ENCODE data around the gene NR5A2.

NR5A2 gene

GRCh38 chr1:200128081-200128480 lies 100.6 kb downstream of the NR5A2 start:
- no peak for DNase-seq (ENCODE audit: low read depth)

GRCh38 chr1:200128944-200129879 lies 101.7 kb downstream of the NR5A2 start:
- DNase-seq (ENCODE audit: low read depth) = no peak

GRCh38 chr1:200130552-200130951 lies 103.0 kb downstream of the NR5A2 start:
- no peak for DNase-seq (ENCODE audit: low read depth)

GRCh38 chr1:200131551-200132125 lies 104.1 kb downstream of the NR5A2 start:
- peak; percentile 14 for DNase-seq (ENCODE audit: low read depth)

DNA sequence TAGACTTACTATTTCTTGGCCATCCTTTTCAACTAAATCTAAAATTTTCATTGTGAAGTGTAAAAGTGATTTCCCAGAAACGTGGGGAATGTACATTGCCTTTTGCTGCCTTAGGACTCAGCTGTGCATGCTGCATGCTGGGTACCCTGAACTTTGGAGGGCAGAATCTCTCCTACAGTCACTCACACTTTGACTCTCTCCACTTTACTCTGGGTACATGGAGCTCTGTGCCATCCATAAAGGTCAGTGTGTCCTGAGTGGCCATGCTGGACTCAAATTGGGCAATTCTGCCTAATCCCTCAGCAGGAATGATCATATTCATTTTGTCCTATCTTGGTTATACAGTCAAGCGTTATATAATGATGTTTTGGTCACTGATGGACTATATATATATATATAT lies 105.6 kb downstream of the NR5A2 start:
- DNase-seq (ENCODE audit: low read depth) = no peak

GRCh38 chr1:200134116-200134515 lies 106.6 kb downstream of the NR5A2 start:
- DNase-seq (ENCODE audit: low read depth) = no peak

- DNase-seq (ENCODE audit: low read depth) = no peak
Measured at GRCh38 chr1:200136384-200136783, 108.9 kb downstream of the NR5A2 start.

GRCh38 chr1:200139661-200140250 lies 112.2 kb downstream of the NR5A2 start:
- peak; percentile 76 for DNase-seq (ENCODE audit: low read depth)

GRCh38 chr1:200143347-200143746 lies 115.8 kb downstream of the NR5A2 start:
- no peak for DNase-seq (ENCODE audit: low read depth)

DNA sequence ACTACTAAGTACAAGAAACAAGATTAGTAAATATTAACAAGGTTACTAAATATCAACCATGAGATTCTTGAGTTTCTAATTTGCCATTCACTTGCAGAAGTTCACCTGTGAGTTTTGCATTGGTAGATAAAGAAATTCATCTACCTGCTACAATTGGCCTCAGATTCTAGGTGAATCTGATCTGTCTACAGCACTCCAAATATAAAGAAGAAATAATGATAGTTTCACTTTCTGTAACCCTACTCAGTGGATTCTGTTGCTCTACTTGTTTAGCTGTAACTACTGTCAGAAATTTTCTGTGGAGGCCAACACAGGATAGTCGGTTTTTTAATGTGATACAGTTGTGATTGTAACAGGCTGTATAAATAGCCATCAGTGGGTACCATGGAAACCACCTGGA lies 118.6 kb downstream of the NR5A2 start:
- DNase-seq (ENCODE audit: low read depth) = no peak

- no peak for DNase-seq (ENCODE audit: low read depth)
Measured at GRCh38 chr1:200147094-200147493, 119.6 kb downstream of the NR5A2 start.

GRCh38 chr1:200147742-200148141 lies 120.2 kb downstream of the NR5A2 start:
- no peak for DNase-seq (ENCODE audit: low read depth)

DNA sequence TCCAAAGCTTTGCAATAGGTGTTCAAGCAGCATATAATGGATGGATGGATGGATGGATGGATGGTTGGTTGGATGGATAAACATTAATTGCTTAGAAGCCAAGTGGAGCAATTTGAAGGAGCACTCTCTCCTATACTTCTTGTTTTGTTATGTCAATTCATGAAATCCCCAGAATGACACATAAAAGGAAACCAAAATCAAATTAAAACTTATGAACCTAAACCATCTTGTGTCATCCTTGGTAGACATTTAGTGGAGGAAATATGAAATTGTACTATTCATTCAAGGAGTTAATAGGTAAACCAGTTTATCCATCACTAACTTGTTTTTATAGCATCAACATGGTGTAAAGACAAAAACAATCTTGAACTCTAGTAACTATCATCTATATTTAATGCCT lies 122.5 kb downstream of the NR5A2 start:
- DNase-seq (ENCODE audit: low read depth) = no peak

- peak; percentile 92 for DNase-seq (ENCODE audit: low read depth)
Measured at GRCh38 chr1:200150721-200151120, 123.2 kb downstream of the NR5A2 start.

DNA sequence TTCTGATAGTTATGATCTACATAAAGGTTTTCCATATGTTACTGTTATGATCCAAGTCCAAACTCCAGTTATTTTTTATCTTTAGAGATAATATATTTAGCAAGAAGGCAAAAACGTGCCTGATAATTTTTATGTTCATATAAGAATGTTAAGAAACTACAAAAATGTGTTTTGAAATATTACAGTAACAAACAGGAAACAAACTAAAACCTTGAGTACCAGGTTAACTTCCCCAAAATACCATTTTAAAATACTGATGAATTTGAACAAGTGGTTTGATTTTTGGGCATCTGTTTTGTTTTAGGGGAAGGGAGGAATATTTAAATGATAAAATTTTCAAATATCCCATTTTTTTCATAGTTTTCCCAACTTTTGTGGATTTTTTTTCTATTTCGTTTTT lies 124.8 kb downstream of the NR5A2 start:
- no peak for DNase-seq (ENCODE audit: low read depth)

GRCh38 chr1:200153277-200154055 lies 126.0 kb downstream of the NR5A2 start:
- DNase-seq (ENCODE audit: low read depth) = no peak

GRCh38 chr1:200154069-200154767 lies 126.7 kb downstream of the NR5A2 start:
- DNase-seq (ENCODE audit: low read depth) = peak; percentile 18

DNA sequence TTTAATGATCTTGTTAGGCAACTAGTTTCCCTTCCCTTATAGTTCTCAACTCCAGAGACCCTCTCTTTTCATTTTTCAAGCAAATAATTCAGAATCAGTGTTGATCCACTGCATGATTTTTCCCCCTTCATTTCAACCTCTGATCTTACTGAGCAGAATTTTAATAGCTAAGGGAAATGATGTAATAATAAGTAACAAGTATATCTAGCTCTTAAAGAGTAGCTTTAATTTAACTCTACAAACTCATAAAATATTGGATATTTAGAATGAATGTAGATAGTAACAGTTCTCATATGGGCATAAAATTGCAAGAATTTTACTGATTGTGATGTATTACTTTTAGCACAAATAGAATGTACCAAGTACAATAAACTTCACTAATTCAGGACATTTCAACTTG lies 130.2 kb downstream of the NR5A2 start:
- no peak for DNase-seq (ENCODE audit: low read depth)

GRCh38 chr1:200161801-200162200 lies 134.3 kb downstream of the NR5A2 start:
- DNase-seq (ENCODE audit: low read depth) = no peak

- DNase-seq (ENCODE audit: low read depth) = no peak
Measured at GRCh38 chr1:200162258-200162657, 134.7 kb downstream of the NR5A2 start.

GRCh38 chr1:200162877-200163276 lies 135.4 kb downstream of the NR5A2 start:
- no peak for DNase-seq (ENCODE audit: low read depth)

DNA sequence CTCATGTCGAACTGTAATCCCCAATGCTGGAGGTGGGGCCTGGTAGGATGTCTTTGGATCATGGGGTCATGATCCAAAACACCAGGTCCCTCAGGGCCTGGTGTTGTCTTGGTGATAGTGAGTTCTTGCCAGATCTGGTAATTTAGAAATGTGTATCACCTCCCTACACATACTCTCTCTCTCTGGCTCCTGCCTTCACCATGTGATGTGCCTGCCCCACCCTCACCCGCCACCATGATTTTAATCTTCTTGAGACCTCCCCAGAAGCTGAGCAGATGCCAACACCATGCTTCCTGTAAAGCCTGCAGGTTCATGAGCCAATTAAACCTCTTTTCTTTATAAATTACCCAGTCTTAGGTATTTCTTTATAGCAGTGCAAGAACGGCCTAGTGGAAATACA lies 136.4 kb downstream of the NR5A2 start:
- DNase-seq (ENCODE audit: low read depth) = no peak

All from EH (cell line).